Measurements from ENCODE around the gene GP1BA.

Gene GP1BA

DNA sequence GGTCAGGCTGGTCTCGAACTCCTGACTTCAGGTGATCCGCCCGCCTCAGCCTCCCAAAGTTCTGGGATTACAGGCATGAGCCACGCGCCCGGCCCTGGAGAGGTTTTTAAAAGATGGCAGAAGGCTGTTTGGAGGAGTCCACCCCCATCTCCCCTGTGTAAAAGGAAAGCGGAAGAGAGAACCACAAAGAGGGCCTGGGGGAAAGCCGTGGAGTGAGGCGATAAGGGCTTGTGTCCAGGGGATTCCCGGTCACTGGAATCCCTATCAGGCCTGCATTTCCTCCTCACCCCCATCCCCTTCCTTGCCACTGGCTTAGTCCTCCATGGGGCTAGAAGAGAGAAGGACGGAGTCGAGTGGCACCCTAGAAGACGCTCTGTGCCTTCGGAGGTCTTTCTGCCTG, at the start of gene GP1BA:
GP1BA (plus strand) TSS at position 315 of the 400 bp plus-strand sequence. CDS start 328 bp downstream, outside the sequence.
- DNase-seq: no peak

DNA sequence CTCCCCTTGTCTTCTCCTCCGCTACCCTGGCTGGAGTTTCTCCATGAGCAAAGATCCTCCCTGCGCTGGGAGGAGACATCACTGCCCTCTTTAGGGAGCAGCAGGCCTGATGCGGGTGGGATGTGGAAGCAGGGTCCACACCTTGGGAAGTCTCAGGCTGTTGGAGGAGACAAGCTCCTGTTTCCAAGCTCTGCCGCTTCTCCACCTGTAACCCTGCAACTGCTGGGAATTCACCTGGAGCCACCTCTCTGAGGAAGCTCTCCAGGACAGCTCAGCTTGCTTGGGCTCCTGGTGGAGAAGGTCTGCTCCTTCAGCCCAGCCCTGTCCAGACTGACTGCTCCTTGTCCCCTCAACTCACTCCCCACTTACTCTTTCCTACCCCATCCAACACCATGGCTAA, 47.6 kb upstream of the GP1BA start:
- DNase-seq: no peak

DNA sequence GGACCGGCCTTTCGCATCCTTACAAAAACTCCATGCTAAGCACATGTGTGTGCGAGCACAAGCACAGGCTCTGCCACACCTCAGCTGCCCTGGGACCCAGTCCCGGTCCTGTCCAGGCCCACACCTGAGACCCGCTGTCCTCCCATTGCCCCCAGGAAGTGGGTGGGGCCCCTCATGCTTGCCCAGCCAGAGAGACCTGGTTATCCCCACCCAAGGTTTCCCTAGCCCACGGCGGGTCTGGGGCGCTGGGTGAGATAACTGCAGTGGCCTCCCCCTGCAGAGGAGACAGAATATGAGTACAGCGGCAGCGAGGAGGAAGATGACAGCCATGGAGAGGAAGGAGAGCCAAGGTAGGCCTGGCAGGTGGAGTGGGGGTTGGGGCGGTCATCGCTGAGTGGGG, 45.2 kb upstream of the GP1BA start:
- no peak for DNase-seq

DNA sequence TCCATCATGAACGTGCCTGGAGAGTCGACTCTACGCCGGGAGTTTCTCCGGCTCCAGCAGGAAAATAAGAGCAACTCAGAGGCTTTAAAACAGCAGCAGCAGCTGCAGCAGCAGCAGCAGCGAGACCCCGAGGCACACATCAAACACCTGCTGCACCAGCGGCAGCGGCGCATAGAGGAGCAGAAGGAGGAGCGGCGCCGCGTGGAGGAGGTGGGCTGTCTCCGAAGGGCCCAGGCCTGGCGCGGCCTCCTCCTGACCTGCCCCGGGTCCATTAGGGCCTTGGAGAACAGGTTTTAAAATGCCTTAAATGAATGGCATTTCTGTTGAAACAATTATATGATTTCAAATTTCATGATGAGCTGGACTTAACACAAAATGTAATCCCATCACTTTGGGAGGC, 44.5 kb upstream of the GP1BA start:
- DNase-seq: no peak

DNA sequence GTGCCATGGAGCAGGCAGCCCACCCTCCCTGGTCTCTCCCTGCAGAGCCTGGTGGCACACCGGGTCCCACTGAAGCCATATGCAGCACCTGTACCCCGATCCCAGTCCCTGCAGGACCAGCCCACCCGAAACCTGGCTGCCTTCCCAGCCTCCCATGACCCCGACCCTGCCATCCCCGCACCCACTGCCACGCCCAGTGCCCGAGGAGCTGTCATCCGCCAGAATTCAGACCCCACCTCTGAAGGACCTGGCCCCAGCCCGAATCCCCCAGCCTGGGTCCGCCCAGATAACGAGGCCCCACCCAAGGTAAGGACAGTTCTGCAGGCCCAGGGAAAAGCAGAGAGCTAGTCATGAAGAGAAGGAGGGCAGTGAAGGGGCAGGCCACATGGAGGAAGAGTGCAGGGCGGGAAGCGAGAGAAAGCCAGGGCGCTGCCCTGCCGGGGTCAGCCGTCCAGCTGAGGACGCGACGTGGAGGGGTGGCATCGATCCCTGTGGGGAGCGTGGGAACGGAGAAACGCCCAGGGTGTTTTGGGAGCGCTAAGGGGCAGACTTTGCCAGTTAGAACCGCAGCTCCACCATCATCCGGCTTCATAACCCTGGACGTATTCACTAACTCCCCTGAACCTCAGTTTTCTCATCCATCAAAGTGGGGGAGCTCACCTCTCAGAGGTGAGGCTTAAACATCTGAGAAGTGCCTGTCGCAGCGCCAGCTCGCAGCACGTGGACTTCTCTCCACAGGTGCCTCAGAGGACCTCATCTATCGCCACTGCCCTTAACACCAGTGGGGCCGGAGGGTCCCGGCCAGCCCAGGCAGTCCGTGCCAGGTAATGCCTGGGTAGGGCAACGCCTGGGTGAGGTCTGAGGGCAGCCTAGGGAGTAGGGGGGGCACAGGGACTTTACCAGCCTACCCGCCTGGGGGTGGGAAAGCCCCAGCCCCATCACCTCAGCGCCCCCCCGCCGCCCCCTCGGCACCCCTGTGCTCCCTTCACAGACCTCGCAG, 40.4 kb upstream of the GP1BA start:
- DNase-seq: no peak

DNA sequence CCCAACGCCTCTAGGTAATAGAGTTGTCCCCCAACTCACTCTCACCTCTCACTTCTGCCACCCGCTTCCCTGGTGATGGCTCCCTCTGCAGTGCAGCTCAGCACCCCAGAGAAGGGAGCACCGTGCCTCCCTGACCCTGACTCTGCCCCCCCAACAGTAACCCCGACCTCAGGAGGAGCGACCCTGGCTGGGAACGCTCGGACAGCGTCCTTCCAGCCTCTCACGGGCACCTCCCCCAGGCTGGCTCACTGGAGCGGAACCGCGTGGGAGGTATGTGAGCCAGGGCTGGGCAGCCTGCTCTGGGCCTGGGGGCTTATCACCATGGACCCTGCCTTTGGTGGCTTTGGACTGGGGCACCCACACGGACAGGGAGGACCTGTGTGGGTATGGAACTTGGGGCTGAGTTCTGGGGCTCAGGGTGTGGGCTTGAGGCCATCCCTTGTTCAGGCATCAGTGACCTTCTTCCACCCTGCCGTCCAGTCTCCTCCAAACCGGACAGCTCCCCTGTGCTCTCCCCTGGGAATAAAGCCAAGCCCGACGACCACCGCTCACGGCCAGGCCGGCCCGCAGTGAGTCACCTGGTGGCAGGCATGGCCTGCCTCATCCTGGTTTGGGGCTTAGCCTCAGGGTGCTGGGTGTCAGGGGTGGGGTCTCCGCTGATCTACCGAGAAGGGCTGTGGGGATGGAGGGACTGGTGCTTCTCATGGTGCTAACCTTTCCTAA, 39.4 kb upstream of the GP1BA start:
- no peak for DNase-seq

DNA sequence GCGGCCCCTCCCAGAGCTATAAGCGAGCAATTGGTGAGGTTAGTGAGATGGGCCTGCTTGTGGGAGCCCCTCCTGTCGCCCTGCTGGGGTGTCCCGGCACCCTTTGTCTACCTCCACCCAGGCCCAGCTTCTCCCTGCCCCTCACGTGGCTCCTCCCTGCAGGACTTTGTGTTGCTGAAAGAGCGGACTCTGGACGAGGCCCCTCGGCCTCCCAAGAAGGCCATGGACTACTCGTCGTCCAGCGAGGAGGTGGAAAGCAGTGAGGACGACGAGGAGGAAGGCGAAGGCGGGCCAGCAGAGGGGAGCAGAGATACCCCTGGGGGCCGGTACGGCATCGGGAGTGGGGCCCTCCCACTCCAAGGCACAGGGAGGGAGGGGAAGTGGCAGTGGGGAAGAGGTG, 38.8 kb upstream of the GP1BA start:
- no peak for DNase-seq

DNA sequence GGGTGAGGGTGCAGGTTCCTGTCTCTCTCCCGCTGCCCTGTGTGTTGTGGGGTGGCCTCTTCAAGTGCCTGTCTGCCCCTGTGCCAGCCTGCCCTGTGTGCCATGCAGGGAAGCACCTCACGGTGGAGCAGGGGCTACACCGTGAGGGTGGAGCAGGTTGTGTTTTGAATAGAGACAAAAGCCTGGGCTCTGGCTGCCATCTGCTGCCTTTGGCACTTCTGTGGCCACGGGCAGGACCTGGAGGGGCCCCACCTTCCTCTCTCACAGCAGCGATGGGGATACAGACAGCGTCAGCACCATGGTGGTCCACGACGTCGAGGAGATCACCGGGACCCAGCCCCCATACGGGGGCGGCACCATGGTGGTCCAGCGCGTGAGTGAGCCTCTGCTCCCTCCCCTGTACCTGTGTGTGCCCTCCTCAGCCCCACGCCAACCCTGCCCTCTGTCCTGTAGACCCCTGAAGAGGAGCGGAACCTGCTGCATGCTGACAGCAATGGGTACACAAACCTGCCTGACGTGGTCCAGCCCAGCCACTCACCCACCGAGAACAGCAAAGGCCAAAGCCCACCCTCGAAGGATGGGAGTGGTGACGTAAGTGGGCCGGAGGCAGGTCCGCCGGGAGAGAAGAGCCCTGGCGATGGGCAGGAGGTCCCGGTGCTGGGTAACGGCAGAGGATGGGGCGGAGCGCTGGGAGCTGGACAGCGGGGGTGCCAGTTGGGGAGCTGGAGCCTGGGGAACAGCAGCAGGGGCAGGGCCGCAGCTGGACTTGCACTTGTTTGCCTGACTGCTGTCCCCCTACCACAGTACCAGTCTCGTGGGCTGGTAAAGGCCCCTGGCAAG, 38.1 kb upstream of the GP1BA start:
- DNase-seq: no peak

DNA sequence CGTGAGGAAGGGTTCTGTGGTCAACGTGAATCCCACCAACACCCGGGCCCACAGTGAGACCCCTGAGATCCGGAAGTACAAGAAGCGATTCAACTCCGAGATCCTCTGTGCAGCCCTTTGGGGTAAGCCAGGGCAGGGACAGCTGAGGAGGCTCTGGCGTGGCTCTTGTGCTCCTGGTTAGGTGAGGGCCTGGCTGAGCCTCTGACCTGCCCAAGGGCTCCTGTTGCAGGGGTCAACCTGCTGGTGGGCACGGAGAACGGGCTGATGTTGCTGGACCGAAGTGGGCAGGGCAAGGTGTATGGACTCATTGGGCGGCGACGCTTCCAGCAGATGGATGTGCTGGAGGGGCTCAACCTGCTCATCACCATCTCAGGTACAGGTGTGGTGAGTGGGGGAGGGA, 37.0 kb upstream of the GP1BA start:
- no peak for DNase-seq

DNA sequence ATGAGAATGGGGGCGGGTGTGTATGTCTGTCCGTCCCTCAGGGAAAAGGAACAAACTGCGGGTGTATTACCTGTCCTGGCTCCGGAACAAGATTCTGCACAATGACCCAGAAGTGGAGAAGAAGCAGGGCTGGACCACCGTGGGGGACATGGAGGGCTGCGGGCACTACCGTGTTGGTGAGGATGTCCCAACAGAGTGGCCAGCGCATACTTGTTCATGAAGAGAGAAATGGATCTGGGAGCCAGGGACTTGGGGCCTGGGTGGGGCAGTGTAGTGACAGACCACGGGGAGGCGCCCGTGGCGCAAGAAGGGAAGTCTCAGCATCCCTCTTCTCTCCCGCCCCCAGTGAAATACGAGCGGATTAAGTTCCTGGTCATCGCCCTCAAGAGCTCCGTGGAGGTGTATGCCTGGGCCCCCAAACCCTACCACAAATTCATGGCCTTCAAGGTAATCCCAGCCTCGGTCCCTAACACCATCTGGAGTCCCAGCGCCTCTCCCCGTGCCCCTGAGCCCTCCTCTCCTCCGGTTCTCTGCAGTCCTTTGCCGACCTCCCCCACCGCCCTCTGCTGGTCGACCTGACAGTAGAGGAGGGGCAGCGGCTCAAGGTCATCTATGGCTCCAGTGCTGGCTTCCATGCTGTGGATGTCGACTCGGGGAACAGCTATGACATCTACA, 36.3 kb upstream of the GP1BA start:
- DNase-seq: no peak

DNA sequence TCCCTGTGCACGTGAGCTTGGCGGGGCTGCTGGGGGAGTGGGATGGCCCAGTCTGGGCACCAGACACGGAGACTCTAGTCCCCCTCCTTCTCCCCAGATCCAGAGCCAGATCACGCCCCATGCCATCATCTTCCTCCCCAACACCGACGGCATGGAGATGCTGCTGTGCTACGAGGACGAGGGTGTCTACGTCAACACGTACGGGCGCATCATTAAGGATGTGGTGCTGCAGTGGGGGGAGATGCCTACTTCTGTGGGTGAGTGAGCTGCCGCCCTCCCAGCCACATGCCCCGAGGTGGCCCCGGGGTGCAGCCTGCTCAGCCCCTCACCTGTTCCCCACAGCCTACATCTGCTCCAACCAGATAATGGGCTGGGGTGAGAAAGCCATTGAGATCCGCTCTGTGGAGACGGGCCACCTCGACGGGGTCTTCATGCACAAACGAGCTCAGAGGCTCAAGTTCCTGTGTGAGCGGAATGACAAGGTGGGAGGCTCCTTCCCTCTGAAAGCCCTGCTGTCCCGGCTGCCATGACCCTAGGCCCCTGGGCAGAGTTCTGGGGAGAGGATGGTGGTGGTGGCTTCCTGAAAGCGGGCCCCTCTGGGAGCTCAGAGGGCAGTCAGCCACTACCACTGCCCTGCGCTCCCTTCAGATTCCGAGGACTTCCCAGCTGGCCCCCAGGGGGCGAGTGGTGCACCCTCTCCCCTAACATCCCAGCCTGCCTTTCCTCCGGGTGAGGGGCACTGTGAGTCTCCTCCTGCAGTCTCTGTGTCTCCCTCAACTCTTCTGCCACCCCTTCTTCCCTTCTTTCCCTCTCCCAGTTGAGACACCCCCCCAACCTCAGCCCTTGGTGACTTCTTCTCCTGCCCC, 35.5 kb upstream of the GP1BA start:
- no peak for DNase-seq

DNA sequence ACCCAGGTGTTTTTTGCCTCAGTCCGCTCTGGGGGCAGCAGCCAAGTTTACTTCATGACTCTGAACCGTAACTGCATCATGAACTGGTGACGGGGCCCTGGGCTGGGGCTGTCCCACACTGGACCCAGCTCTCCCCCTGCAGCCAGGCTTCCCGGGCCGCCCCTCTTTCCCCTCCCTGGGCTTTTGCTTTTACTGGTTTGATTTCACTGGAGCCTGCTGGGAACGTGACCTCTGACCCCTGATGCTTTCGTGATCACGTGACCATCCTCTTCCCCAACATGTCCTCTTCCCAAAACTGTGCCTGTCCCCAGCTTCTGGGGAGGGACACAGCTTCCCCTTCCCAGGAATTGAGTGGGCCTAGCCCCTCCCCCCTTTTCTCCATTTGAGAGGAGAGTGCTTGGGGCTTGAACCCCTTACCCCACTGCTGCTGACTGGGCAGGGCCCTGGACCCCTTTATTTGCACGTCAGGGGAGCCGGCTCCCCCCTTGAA, 34.8 kb upstream of the GP1BA start:
- DNase-seq: no peak

DNA sequence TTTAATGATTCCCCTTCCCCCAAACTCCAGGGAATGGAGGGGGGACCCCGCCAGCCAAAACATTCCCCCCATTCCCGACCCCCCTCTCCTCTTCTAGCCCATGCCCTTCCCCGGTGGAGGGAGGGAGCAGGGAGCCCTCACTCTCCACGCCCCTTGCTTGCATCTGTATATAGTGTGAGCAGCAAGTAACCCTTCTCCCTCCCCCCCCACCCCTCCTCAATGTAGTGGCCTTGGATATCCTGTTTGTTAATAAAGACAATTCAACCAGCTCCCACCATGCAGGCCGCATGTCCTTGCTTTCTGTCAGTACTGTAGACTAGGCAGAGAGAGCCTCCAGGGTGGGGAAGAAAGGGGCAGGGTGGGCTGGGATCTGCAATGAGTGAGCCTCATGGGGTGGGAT, 34.3 kb upstream of the GP1BA start:
- no peak for DNase-seq

DNA sequence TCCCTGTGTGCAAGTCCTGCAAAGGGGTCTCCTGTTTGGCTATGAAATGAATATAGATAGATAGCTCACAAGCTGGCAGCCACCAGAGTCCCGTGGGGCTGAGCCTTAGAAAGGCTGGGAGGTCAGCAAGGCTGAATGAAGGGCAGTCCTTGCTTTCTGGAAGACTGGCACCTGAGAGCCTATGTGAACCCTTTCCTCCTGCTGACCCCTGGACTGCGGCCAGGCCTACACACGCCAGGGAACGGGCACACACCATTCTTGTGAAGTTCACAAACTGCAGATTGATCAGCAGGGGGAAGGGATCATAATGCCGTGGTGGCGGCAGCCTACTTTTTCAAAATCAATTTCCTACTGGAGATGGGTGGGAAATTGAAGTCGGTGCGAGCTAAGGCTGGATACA, 33.7 kb upstream of the GP1BA start:
- DNase-seq: no peak

DNA sequence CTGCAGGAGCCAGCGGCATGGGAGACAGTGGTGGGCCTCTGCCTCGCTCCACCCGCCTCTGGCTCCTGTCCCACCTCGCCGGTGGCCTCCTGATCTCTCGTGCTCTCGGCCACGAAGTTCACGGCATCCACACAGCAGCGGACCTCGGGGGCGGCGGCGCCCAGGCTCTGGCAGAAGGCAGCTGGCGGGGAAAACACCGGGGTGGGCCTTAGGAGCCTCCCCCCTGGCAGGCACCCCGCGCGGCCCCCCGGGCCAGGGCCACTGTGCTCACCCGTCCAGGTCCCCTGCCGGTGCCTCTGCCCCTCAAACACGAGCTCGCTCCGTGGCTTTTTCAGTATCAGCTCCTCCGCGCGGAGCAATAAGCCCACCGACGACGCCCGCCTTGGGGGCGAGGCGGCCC, 33.1 kb upstream of the GP1BA start:
- DNase-seq: no peak

DNA sequence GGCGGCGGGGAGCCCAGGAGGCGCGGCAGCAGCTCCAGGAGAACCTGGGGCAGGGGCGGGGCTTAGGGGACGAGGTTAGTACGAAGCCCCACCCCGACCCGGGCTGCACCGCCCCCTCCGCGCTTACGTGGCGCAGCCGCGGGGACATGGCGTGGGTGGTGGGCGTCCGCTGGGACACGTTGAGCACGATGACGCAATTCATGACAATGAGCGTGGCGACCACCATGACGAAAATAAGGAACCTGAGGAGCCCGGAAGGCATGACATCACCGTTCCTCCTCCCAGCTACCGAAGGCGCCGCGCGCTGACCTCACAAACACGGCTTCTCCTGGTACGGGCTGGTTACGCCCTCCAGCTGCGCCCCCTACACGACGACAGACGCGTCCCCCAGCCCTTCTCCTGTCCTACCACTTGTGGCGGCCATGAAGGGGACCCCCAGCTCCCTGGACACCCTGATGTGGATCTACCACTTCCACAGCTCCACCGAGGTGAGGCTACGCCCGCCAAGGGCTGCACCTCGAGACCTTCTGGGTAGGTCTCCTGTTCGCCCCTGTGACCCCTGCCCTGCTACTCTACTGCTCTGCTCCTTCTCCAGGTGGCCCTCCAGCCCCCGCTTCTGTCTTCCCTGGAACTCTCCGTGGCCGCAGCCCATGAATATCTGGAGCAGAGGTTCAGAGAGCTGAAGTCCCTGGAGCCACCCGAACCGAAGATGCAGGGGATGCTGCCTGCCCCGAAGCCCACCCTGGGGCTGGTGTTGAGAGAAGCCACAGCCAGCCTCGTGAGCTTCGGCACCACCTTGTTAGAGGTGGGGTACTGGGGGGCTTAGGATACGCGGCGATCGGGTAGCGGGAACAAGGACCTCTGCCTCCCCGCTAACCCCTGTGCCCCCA, 32.5 kb upstream of the GP1BA start, which contains the start of gene C17orf107:
C17orf107 (plus strand) TSS at position 196 of the 890 bp plus-strand sequence; CDS start at position 423, 227 bp downstream.
- peak; percentile 98 for DNase-seq

DNA sequence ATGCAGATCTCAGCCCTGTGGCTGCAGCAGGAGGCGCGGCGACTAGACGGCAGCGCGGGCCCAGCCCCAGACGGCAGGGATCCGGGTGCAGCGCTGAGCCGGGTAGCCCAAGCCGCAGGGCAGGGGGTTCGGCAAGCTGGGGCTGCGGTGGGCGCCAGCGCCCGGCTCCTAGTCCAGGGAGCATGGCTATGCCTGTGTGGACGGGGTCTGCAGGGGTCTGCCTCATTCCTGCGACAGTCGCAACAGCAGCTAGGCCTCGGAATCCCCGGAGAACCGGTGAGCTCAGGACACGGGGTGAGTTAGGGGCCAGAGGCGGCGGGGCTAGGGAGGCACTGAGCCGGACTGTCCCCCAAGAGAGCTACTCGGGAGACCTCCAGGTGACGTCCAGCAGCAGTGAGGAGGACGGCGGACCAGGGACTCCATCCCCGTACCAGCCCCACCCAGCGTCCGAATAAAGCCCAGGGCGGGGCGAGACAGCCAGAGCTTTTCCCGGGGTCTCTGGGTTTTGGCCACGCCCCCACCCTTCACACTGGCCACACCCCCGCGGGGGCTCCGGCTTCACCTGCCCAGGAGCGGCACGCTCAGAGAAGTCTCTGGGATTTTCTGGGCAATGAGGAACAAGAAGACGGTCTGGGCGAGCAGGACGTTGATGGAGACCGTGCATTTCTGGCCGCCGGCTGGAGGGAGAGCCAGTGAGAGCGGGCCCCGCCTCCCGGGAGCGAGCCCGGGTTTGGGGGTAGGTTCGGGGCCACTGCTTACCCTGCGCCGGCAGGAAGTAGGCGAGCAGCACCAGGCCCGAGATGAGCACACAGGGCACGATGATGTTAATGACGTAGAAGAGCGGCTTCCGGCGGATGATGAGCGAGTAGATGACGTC, 31.6 kb upstream of the GP1BA start:
- peak; percentile 75 for DNase-seq

DNA sequence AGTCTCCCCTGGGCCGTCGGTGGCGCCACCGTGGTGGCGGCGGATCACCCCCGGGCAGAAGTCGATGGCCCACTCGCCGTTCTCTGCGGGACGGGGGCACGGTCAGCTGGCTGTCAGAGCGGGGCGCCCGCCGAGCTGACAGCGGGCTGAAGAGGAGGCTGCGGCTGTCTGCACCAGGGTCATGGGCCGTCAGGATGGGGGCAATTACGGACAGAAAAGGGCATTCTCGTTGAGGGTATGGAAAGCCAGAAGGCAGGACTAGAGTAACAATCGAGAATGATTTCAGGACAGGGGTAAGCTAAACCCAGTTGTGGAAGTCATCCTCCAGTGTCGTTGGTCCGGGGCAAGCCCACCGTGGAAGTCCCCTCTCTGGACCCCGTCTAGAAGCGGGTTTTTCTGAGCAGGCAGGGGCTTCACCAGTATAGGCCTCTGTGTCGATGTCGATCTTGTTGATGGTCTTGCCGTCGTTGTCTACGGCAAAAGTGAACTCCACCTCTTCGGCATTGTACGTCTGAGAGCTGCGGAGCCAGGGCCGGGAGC, 30.9 kb upstream of the GP1BA start:
- DNase-seq: no peak
